Measurements from ENCODE around the gene DRAP1. TPM values are rescaled to one million over a fixed set of nuclear protein-coding genes. Genes with fewer than 3 reads are reported as not detected.

Gene DRAP1
- total RNA-seq, 1 experiment from 2014 or later: 66.2 TPM

DNA sequence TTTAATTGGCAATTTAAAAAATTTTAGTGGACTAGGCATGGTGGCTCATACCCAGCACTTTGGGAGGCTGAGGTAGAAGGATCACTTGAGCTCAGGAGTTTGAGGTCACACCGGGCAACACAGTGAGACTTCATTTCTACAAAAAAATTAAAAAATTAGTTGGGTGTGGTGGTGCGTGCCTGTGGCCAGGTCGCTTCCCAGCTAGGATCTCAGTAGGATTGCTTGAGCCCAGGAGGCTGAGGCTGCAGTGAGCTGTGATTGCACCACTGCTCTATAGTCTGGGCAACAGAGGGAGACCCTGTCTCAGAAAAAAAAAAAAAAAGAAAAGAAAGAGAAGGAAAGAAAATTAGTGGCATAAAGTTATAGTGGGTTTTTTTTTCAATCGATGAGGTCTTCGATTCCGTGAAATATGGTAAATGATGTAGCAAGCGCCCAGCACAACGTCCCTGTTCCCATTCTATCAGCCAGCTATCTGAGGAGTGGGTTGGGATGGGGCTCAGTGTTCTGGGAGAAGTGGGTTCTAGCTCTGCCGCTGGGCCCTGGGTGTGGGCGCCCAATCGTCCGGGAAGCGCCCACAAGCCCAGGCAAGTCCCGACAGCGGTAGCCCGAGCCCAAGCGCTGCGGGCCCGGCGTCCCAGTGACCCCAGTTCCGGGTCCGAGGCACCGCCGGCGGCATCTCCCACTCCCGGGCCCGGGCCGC lies 20.4 kb upstream of the DRAP1 start:
- H4K20me1 ChIP-seq (ENCODE audit: insufficient read depth, low read depth, low read length): no peaks in the 10 kb centered on the region
- no peaks in the 10 kb centered on the region for H3K27me3 ChIP-seq (ENCODE audit: low read length)
- no peaks in the 10 kb centered on the region for H3K9me2 ChIP-seq (replicated peaks; ENCODE audit: insufficient read depth, low read length)
- H3K27ac ChIP-seq (ENCODE audit: low read length): no peak overlapping the region
- peaks cover 17% of the 10 kb centered on the region for H3K4me1 ChIP-seq (ENCODE audit: low read length)
- H3K4me2 ChIP-seq (ENCODE audit: low read depth, low read length, poor library complexity, severe bottlenecking): no peak overlapping the region
- H3K9me3 ChIP-seq (ENCODE audit: low read length): no peaks in the 10 kb centered on the region
- no peak for DNase-seq
- no peak overlapping the region for H3K9ac ChIP-seq (ENCODE audit: low read length)
- H3K36me3 ChIP-seq (ENCODE audit: insufficient read depth, low read length): no peaks in the 10 kb centered on the region
- H3K79me2 ChIP-seq (ENCODE audit: low read length): no peaks in the 10 kb centered on the region
- H2AFZ ChIP-seq (ENCODE audit: low read length): no peak overlapping the region
- no peak overlapping the region for H3K4me3 ChIP-seq (ENCODE audit: low read length)

GRCh38 chr11:65899356-65900124 lies 19.7 kb upstream of the DRAP1 start:
- no peaks in the 10 kb centered on the region for H4K20me1 ChIP-seq (ENCODE audit: insufficient read depth, low read depth, low read length)
- peaks cover 11% of the 10 kb centered on the region for H3K4me1 ChIP-seq (ENCODE audit: low read length)
- peak; percentile 25 for DNase-seq
- no peaks in the 10 kb centered on the region for H3K27me3 ChIP-seq (ENCODE audit: low read length)
- H3K9me2 ChIP-seq (replicated peaks; ENCODE audit: insufficient read depth, low read length): no peaks in the 10 kb centered on the region
- no peaks in the 10 kb centered on the region for H3K36me3 ChIP-seq (ENCODE audit: insufficient read depth, low read length)
- peak overlapping the region; percentile 69 for H3K4me2 ChIP-seq (ENCODE audit: low read depth, low read length, poor library complexity, severe bottlenecking)
- no peaks in the 10 kb centered on the region for H3K79me2 ChIP-seq (ENCODE audit: low read length)
- H3K9ac ChIP-seq (ENCODE audit: low read length): no peak overlapping the region
- H3K9me3 ChIP-seq (ENCODE audit: low read length): no peaks in the 10 kb centered on the region
- H2AFZ ChIP-seq (ENCODE audit: low read length): no peak overlapping the region
- peak overlapping the region; percentile 55; the same call in 1 of the 2 replicates for H3K4me3 ChIP-seq (ENCODE audit: low read length)
- no peak overlapping the region for H3K27ac ChIP-seq (ENCODE audit: low read length)

DNA sequence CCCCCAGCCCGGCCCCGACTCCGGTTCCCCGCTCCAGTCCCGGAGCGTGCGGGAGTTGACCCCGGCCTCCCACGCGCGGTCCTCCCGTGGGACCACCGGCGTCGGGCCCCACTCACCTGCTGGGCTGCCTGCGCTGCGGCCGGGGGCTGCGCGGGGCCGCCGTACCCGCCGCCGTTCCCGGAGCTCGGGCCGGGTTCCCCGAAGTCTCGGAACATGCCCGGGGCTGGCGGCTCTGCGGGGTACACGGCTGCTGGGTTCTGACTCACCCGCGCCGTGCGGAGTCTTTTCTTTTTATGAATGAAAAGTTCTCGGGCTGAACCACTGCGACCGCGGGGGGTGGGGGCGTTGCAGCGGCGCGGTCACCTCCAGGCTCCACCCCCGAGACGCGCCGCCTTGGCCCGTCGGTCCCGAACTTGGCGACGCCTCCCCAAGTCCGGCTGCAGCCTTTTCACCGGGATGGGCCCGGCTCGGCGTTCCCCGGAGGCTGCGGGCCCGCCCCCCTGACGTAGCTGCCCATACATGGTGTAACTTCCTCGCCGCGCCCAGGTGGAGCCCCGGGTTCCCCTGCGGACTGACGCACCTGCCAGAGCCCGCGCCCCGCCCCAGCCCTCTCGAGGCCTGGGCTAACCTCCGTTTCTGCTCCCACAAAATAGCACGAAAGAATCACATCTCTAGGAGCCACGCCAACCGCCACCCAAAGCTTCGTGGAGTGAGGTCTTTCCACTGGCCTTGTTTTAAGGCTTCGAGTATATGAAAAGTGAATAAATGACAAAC lies 18.9 kb upstream of the DRAP1 start, which contains the start of gene FOSL1:
FOSL1 (minus strand) TSS at position 264 of the 774 bp plus-strand sequence; CDS start at position 215, 49 bp downstream.
- Histone ChIP-seq H3K9me3 (ENCODE audit: low read length) (no peaks in the 10 kb centered on the region), H3K9ac (ENCODE audit: low read length) (0 out of 2 replicates have a peak within 1 kb of the TSS, but pooled peaks have one; percentile 27), H4K20me1 (ENCODE audit: insufficient read depth, low read depth, low read length) (no peaks in the 10 kb centered on the region), H3K4me3 (ENCODE audit: low read length) (peak within 1 kb of the TSS; percentile 55; the same call in 1 of the 2 replicates), H3K27ac (ENCODE audit: low read length) (no peak within 1 kb of the TSS), H3K27me3 (ENCODE audit: low read length) (no peaks in the 10 kb centered on the region), H3K9me2 (replicated peaks; ENCODE audit: insufficient read depth, low read length) (no peaks in the 10 kb centered on the region), H3K4me2 (ENCODE audit: low read depth, low read length, poor library complexity, severe bottlenecking) (peak within 1 kb of the TSS; percentile 69), H3K4me1 (ENCODE audit: low read length) (peaks cover 11% of the 10 kb centered on the region), H2AFZ (ENCODE audit: low read length) (no peak within 1 kb of the TSS), H3K36me3 (ENCODE audit: insufficient read depth, low read length) (no peaks in the 10 kb centered on the region), H3K79me2 (ENCODE audit: low read length) (no peaks in the 10 kb centered on the region)
- DNase-seq: peak; percentile 87

DNA sequence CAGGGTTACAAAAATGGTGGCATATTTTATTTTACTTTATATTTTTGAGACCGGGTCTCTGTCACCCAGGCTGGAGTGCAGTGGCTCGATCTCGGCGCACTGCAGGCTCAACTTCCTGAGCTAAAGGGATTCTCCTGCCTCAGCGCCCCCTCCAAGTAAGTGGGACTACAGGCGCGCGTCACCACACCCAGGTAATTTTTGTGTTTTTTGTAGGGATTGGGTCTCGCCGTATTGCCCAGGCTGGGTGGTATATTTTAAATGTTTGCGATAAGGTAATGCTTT lies 18.4 kb upstream of the DRAP1 start:
- Histone ChIP-seq H3K9me3 (ENCODE audit: low read length) (no peaks in the 10 kb centered on the region), H3K27ac (ENCODE audit: low read length) (no peak overlapping the region), H3K9me2 (replicated peaks; ENCODE audit: insufficient read depth, low read length) (no peaks in the 10 kb centered on the region), H3K4me3 (ENCODE audit: low read length) (no peak overlapping the region), H4K20me1 (ENCODE audit: insufficient read depth, low read depth, low read length) (no peaks in the 10 kb centered on the region), H3K36me3 (ENCODE audit: insufficient read depth, low read length) (no peaks in the 10 kb centered on the region), H3K9ac (ENCODE audit: low read length) (no peak overlapping the region), H3K27me3 (ENCODE audit: low read length) (no peaks in the 10 kb centered on the region), H2AFZ (ENCODE audit: low read length) (no peak overlapping the region), H3K79me2 (ENCODE audit: low read length) (no peaks in the 10 kb centered on the region), H3K4me2 (ENCODE audit: low read depth, low read length, poor library complexity, severe bottlenecking) (peak overlapping the region; percentile 69), H3K4me1 (ENCODE audit: low read length) (peaks cover 11% of the 10 kb centered on the region)
- DNase-seq: no peak

DNA sequence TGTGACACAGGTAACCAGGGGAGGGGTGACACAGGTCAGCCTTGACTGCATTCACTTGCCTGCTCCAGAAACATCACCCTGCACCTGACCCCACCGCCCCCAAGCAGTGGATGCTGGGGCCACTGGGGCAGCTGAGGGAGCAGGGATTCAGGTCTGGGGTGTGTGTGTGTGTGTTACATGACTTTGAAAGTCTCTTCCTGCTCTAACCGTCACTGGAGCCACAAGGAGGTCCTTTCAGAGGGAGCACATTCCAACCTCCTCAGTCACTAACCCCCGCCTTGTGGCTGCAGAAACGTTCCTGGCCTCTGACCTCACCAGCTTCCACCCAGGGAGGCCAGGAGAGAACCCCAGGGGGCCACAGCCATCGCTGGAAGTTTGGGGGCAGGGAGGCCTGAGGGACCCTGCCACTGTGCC lies 16.2 kb upstream of the DRAP1 start:
- no peaks in the 10 kb centered on the region for H3K9me2 ChIP-seq (replicated peaks; ENCODE audit: insufficient read depth, low read length)
- peaks cover 11% of the 10 kb centered on the region for H3K4me1 ChIP-seq (ENCODE audit: low read length)
- no peaks in the 10 kb centered on the region for H4K20me1 ChIP-seq (ENCODE audit: insufficient read depth, low read depth, low read length)
- no peak overlapping the region for H3K4me3 ChIP-seq (ENCODE audit: low read length)
- H3K27ac ChIP-seq (ENCODE audit: low read length): no peak overlapping the region
- DNase-seq: no peak
- no peaks in the 10 kb centered on the region for H3K27me3 ChIP-seq (ENCODE audit: low read length)
- H3K9ac ChIP-seq (ENCODE audit: low read length): no peak overlapping the region
- H3K4me2 ChIP-seq (ENCODE audit: low read depth, low read length, poor library complexity, severe bottlenecking): no peak overlapping the region
- H2AFZ ChIP-seq (ENCODE audit: low read length): no peak overlapping the region
- no peaks in the 10 kb centered on the region for H3K79me2 ChIP-seq (ENCODE audit: low read length)
- H3K36me3 ChIP-seq (ENCODE audit: insufficient read depth, low read length): no peaks in the 10 kb centered on the region
- no peaks in the 10 kb centered on the region for H3K9me3 ChIP-seq (ENCODE audit: low read length)

DNA sequence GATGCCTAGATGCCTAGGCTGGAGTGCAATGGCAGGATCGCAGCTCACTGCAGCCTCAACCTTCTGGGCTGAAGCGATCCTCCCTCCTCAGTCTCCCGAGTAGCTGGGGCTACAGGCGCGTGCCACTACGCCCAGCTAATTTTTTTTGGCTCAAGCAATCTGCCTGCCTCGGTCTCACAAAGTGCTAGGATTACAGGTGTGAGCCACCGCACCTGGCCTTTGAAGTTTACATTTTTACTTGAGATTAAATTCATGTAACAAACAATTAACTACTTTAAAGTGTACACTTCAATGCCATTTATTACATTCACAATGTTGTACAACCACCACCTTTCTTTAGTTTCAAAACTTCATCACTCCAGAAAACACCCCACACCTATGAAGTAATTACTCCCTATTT lies 15.5 kb upstream of the DRAP1 start:
- H3K9me2 ChIP-seq (replicated peaks; ENCODE audit: insufficient read depth, low read length): no peaks in the 10 kb centered on the region
- H3K27me3 ChIP-seq (ENCODE audit: low read length): no peaks in the 10 kb centered on the region
- no peaks in the 10 kb centered on the region for H4K20me1 ChIP-seq (ENCODE audit: insufficient read depth, low read depth, low read length)
- H3K4me2 ChIP-seq (ENCODE audit: low read depth, low read length, poor library complexity, severe bottlenecking): no peak overlapping the region
- no peaks in the 10 kb centered on the region for H3K36me3 ChIP-seq (ENCODE audit: insufficient read depth, low read length)
- no peak overlapping the region for H3K4me3 ChIP-seq (ENCODE audit: low read length)
- H3K9ac ChIP-seq (ENCODE audit: low read length): no peak overlapping the region
- no peaks in the 10 kb centered on the region for H3K9me3 ChIP-seq (ENCODE audit: low read length)
- H3K27ac ChIP-seq (ENCODE audit: low read length): no peak overlapping the region
- no peak overlapping the region for H2AFZ ChIP-seq (ENCODE audit: low read length)
- H3K4me1 ChIP-seq (ENCODE audit: low read length): peaks cover 11% of the 10 kb centered on the region
- no peak for DNase-seq
- no peaks in the 10 kb centered on the region for H3K79me2 ChIP-seq (ENCODE audit: low read length)

GRCh38 chr11:65906602-65907001 lies 12.6 kb upstream of the DRAP1 start:
- no peak overlapping the region for H3K4me3 ChIP-seq (ENCODE audit: low read length)
- no peak overlapping the region for H3K27ac ChIP-seq (ENCODE audit: low read length)
- no peak overlapping the region for H2AFZ ChIP-seq (ENCODE audit: low read length)
- no peak overlapping the region for H3K9ac ChIP-seq (ENCODE audit: low read length)
- H4K20me1 ChIP-seq (ENCODE audit: insufficient read depth, low read depth, low read length): no peaks in the 10 kb centered on the region
- H3K36me3 ChIP-seq (ENCODE audit: insufficient read depth, low read length): no peaks in the 10 kb centered on the region
- no peak for DNase-seq
- no peaks in the 10 kb centered on the region for H3K9me2 ChIP-seq (replicated peaks; ENCODE audit: insufficient read depth, low read length)
- H3K27me3 ChIP-seq (ENCODE audit: low read length): no peaks in the 10 kb centered on the region
- no peaks in the 10 kb centered on the region for H3K79me2 ChIP-seq (ENCODE audit: low read length)
- no peaks in the 10 kb centered on the region for H3K4me1 ChIP-seq (ENCODE audit: low read length)
- H3K9me3 ChIP-seq (ENCODE audit: low read length): no peaks in the 10 kb centered on the region
- H3K4me2 ChIP-seq (ENCODE audit: low read depth, low read length, poor library complexity, severe bottlenecking): no peak overlapping the region

DNA sequence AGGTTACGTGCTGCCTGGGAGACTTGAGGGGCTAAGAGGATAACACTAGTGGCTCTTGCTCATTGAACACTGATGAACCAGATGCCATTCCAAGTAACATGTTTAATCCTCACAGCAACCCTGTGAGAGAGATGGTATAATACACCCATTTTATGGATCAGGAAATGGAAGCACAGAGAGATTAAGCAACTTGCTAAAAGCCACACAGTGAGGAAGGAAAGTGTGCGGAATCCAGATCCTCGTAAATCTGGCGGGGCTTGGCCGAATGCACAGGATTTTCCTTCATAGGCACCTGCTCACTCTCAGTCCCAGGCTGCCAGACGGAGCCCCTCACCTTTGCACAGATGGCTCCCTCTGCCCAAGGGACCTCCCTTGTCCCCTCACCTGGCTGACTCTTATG lies 11.3 kb upstream of the DRAP1 start:
- H3K27me3 ChIP-seq (ENCODE audit: low read length): no peaks in the 10 kb centered on the region
- no peaks in the 10 kb centered on the region for H3K9me2 ChIP-seq (replicated peaks; ENCODE audit: insufficient read depth, low read length)
- no peaks in the 10 kb centered on the region for H4K20me1 ChIP-seq (ENCODE audit: insufficient read depth, low read depth, low read length)
- H3K9me3 ChIP-seq (ENCODE audit: low read length): no peaks in the 10 kb centered on the region
- H2AFZ ChIP-seq (ENCODE audit: low read length): no peak overlapping the region
- no peak overlapping the region for H3K4me2 ChIP-seq (ENCODE audit: low read depth, low read length, poor library complexity, severe bottlenecking)
- DNase-seq: no peak
- no peaks in the 10 kb centered on the region for H3K4me1 ChIP-seq (ENCODE audit: low read length)
- H3K27ac ChIP-seq (ENCODE audit: low read length): no peak overlapping the region
- H3K4me3 ChIP-seq (ENCODE audit: low read length): no peak overlapping the region
- no peaks in the 10 kb centered on the region for H3K36me3 ChIP-seq (ENCODE audit: insufficient read depth, low read length)
- no peaks in the 10 kb centered on the region for H3K79me2 ChIP-seq (ENCODE audit: low read length)
- H3K9ac ChIP-seq (ENCODE audit: low read length): no peak overlapping the region
